ENCODE data around the gene DAPP1. TPM values are rescaled to one million over a fixed set of nuclear protein-coding genes. Genes with fewer than 3 reads are reported as not detected.

Gene DAPP1
- total and polyA plus RNA-seq, 10 of the 15 experiments (the other 5 are each of a cell fraction or from before 2014, with no cell fraction given), result 46.5 to 147 (median 74.2) TPM

- ChIA-PET CTCF (interaction anchor here (1.0 to 4.9 kb wide), 10 partner anchors 16 to 102 kb away, joined by 3 to 43 read pairs (median 8); partner anchors contain the start of gene DAPP1), RAD21 (ENCODE audit: unreplicated experiment) (interaction anchor here (1.3 to 4.0 kb wide), 9 partner anchors 14 to 102 kb away, joined by 4 to 45 read pairs (median 9); partner anchors contain the start of genes DAPP1, DNAJB14 and LAMTOR3), SMC1A (ENCODE audit: uncharacterized antibody, unreplicated experiment) (interaction anchor here (1.2 to 5.6 kb wide), 16 partner anchors 10 to 100 kb away, joined by 3 to 68 read pairs (median 10); partner anchors contain the start of genes DAPP1 and DNAJB14), POLR2A (interaction anchor here (0.5 to 3.3 kb wide), 11 partner anchors 13 to 902 kb away, joined by 3 to 29 read pairs (median 5); partner anchors contain the start of genes DAPP1 and LAMTOR3)
- Histone ChIP-seq H4K20me1 (ENCODE audit: control insufficient read depth, insufficient read depth) (no peaks in the 10 kb centered on the region), H3K27me3 (replicated peaks in 1 of 2; ENCODE audit: control insufficient read depth in 2 of 2, insufficient read depth in 2 of 2, low read length in 1 of 2) (no peaks in the 10 kb centered on the region), H3K4me1 (ENCODE audit: control insufficient read depth, insufficient read depth, low read length) (peaks cover 58% of the 10 kb centered on the region), H3K9me3 (replicated peaks; ENCODE audit: control insufficient read depth, insufficient read depth, low read length) (no peaks in the 10 kb centered on the region), H3K9ac (ENCODE audit: control insufficient read depth, insufficient read depth, low read length) (peak overlapping the region; percentile 1; the same call in 1 of the 2 replicates), H2AFZ (ENCODE audit: control insufficient read depth, low read depth, low read length) (no peak overlapping the region), H3K36me3 (ENCODE audit: control insufficient read depth in 2 of 2, insufficient read depth in 2 of 2, low read length in 1 of 2) (peaks cover 1 to 20% of the 10 kb centered on the region in 2 experiments; a peak in 2 of 4 replicates), H3K27ac (ENCODE audit: control insufficient read depth, insufficient read depth) (peak overlapping the region; percentile 94), H3K79me2 (ENCODE audit: control insufficient read depth, insufficient read depth, low read length) (peaks cover 6% of the 10 kb centered on the region), H3K4me2 (ENCODE audit: control insufficient read depth, insufficient read depth) (peak overlapping the region; percentile 81), H3K4me3 (peak overlapping the region; percentile 37; the same call in 1 of the 2 replicates)
- TF ChIP-seq ATF3 (IDR thresholded peaks at IDR 0.05; ENCODE audit: borderline replicate concordance, extremely low read depth, low read depth, low read length) (no peak), EED (IDR thresholded peaks at IDR 0.05; ENCODE audit: low read depth) (no peak), RUNX3 (IDR thresholded peaks at IDR 0.05; ENCODE audit: low read length) (no peak), MYC (IDR thresholded peaks at IDR 0.05; ENCODE audit: insufficient read depth, insufficient read length, insufficient replicate concordance, low read length, severe bottlenecking) (no peak), SMARCA5 (IDR thresholded peaks at IDR 0.05) (0 out of 2 replicates have a peak, but pooled peaks have one; percentile 14), SMAD5 (IDR thresholded peaks at IDR 0.05; ENCODE audit: low read depth) (no peak)
- DNase-seq (ENCODE audit: low read depth, low spot score) (no peak), FAIRE-seq (no peak), ATAC-seq (no peak)
- BruUV-seq (replicated peaks), result TSS peak; percentile 79
- in situ Hi-C loops (cut with MboI), result loop anchor here (25.0 kb wide), 1 partner anchor 1165 kb away; no protein-coding TSS in a partner anchor
- intact Hi-C loops (cut with micrococcal nuclease; ENCODE audit: unreplicated experiment), result no loop called here
- WGBS (ENCODE audit: insufficient coverage, insufficient replicate concordance, low lambda C conversion rate, missing lambda C conversion rate), result 25% methylated on average over 1 of the region's 1 CpG
Observed at GRCh38 chr4:99846891-99847290, 30.3 kb downstream of the DAPP1 start.
